ENCODE measurements around the gene CELF5.

DNA sequence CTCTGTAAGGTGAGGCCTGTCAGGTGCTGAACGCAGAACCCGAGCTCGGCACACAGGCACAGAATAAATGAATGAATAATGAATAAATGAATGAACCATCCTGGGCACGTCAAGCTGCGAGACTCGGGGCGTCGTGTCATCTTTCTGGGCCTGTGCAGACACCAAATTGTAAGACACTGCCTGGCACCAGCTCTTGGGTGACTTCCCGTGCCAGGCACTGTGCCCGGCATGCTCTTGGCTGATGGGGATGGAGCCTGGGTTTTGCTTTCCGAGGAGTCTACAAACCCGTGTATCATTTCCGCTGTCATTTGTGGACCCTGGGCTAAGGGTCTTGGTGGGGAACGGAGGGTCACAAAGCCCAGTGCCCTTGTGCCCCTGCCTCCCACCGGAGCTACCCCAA, 43.9 kb downstream of the CELF5 start:
- TF ChIP-seq, protein P1, sequence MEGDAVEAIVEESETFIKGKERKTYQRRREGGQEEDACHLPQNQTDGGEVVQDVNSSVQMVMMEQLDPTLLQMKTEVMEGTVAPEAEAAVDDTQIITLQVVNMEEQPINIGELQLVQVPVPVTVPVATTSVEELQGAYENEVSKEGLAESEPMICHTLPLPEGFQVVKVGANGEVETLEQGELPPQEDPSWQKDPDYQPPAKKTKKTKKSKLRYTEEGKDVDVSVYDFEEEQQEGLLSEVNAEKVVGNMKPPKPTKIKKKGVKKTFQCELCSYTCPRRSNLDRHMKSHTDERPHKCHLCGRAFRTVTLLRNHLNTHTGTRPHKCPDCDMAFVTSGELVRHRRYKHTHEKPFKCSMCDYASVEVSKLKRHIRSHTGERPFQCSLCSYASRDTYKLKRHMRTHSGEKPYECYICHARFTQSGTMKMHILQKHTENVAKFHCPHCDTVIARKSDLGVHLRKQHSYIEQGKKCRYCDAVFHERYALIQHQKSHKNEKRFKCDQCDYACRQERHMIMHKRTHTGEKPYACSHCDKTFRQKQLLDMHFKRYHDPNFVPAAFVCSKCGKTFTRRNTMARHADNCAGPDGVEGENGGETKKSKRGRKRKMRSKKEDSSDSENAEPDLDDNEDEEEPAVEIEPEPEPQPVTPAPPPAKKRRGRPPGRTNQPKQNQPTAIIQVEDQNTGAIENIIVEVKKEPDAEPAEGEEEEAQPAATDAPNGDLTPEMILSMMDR (IDR thresholded peaks at IDR 0.05) = no peak
- TF ChIP-seq POLR2AphosphoS5 (IDR thresholded peaks at IDR 0.05; ENCODE audit: low read depth, low read length) (no peak), TCF7L2 (IDR thresholded peaks at IDR 0.05; ENCODE audit: low read depth, low read length) (no peak), SIN3A (IDR thresholded peaks at IDR 0.05; ENCODE audit: borderline replicate concordance, insufficient read depth, low read depth, low read length) (no peak)
- TF ChIP-seq, protein P2, sequence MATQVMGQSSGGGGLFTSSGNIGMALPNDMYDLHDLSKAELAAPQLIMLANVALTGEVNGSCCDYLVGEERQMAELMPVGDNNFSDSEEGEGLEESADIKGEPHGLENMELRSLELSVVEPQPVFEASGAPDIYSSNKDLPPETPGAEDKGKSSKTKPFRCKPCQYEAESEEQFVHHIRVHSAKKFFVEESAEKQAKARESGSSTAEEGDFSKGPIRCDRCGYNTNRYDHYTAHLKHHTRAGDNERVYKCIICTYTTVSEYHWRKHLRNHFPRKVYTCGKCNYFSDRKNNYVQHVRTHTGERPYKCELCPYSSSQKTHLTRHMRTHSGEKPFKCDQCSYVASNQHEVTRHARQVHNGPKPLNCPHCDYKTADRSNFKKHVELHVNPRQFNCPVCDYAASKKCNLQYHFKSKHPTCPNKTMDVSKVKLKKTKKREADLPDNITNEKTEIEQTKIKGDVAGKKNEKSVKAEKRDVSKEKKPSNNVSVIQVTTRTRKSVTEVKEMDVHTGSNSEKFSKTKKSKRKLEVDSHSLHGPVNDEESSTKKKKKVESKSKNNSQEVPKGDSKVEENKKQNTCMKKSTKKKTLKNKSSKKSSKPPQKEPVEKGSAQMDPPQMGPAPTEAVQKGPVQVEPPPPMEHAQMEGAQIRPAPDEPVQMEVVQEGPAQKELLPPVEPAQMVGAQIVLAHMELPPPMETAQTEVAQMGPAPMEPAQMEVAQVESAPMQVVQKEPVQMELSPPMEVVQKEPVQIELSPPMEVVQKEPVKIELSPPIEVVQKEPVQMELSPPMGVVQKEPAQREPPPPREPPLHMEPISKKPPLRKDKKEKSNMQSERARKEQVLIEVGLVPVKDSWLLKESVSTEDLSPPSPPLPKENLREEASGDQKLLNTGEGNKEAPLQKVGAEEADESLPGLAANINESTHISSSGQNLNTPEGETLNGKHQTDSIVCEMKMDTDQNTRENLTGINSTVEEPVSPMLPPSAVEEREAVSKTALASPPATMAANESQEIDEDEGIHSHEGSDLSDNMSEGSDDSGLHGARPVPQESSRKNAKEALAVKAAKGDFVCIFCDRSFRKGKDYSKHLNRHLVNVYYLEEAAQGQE (IDR thresholded peaks at IDR 0.05; ENCODE audit: insufficient read depth in 1 of 2, low read depth in 2 of 2, low read length in 1 of 2) = no peak
